HG03521 (cell line): ENCODE data around the gene ZNF484.
"Not testable (repeated sequence)": the region's sequence is repeated elsewhere in the genome, so short reads cannot be mapped to it uniquely, and the experiment has no call there.

Experiments
- ATAC-seq: cut with Tn5 transposase; IDR thresholded peaks from one replicate; pipeline ENCODE4 v1.9.1; 2021; ENCODE audit warnings: mild to moderate bottlenecking, moderate library complexity; ENCODE audit not compliant: unreplicated experiment

ZNF484 gene

DNA sequence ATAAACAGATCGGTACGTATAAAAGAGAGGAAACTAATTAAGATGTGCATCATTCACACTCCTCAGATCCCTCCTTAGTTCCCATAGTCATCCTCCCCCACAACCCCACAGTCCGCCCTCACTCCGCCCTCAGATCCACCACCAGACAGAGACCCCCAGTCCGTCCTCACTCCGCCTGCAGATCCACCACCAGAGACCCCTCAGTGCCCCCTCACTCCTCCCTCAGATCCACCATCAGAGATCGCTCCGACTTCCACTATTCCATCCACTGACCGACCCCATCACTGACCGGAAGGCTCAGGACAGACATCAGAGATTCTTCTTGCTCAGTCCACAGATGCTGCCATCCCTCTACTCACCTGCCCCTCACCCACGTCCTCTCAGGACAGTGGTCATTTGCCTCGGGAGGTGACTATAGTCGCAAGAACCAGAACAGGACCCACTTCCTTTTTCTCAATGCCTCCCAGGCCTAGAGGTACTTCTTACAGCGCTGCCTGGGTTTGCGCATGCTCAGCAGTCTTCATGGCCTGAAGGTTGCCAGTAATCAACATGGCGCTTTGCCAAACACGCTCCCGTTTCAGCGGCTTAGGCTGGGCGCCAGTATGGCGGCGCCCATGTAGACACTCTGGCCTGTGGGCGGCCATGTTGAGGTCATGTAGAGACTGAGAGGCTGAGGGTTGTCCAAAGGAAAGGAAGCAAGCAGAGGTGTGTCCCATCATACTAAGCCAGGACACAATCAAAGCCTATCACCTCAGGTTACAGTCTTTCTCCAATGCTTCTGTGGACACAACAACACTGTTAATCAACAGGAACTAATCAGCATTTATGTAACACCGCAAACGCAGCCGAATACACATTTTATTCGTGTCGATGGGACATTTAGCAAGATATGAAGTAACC, at the start of gene ZNF484:
ZNF484 (minus strand) TSS at position 508 of the 900 bp plus-strand sequence. CDS start 3,009 bp downstream, outside the sequence.
- peak; percentile 98 for ATAC-seq

- no peak for ATAC-seq
These were observed 42.6 kb upstream of the ZNF484 start for GRCh38 chr9:92920437-92920836.

DNA sequence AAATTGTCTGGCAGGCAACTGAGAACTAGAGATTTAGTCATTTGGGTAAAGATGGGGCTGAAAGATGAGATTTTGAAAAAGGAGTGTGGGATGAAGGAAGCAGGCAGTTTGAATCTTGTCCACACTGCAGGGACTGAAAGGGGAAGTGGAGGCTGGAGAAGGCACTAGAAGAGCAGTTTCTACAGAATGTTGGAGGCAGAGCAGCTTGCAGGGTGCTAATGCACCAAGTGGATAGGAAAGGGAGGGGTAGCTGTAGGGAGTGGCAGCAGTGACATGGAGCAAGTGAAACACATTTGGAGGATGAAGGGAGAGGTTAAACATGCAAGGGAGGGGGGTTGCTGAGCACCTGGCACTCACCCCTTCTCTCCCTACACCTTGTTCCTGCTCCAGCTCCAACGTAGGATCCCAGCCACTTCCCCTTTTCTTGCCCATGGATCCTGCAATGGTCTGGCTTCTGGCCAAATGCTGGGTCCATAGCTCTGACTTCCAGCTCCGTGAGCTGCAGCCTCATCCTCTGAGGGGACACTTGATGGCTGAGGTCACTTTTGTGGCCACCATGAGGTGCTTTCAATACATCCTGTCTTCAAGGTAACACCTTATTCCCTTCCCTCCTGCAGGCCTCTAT, 39.5 kb upstream of the ZNF484 start:
- no peak for ATAC-seq

- ATAC-seq = no peak
These were observed 34.0 kb upstream of the ZNF484 start for GRCh38 chr9:92911511-92912475.

- not testable (repeated sequence) for ATAC-seq
These were observed 27.3 kb upstream of the ZNF484 start for GRCh38 chr9:92905137-92905536.

- ATAC-seq = no peak
These were observed 19.5 kb upstream of the ZNF484 start for GRCh38 chr9:92897323-92897722.

GRCh38 chr9:92895812-92896436, 18.1 kb upstream of the ZNF484 start:
- ATAC-seq = no peak

DNA sequence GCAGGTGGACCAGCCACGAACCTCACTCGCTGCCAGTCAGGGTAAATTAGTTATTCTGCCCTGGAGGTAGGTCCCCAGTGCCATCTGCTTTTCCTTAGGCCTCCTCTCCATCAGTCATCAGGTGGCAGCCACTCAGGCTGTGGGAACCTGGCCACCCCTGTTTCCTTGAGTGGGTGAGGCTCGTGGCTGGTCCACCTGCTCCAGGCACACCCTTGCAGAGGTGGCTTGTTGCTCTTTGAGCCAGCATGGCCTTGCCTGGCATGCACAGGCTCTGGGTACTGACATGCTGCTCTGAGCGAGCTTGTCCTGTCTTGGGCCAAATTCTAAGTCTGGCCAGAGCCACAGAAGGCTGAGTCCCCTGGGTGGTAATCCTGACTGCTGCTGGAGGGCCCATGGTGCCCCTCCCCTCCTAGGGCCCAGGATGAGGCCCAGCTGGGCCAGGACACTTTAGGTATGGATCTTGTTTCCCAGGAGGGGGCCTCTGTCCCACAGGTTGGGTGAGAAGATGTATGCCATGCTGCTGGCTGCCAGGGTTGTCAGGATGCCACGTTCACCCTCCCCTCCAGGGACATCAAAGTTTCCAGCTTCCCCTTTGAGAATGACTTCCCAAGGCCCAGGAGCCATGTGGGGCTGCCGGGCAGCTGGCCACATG, 17.0 kb upstream of the ZNF484 start:
- no peak for ATAC-seq

DNA sequence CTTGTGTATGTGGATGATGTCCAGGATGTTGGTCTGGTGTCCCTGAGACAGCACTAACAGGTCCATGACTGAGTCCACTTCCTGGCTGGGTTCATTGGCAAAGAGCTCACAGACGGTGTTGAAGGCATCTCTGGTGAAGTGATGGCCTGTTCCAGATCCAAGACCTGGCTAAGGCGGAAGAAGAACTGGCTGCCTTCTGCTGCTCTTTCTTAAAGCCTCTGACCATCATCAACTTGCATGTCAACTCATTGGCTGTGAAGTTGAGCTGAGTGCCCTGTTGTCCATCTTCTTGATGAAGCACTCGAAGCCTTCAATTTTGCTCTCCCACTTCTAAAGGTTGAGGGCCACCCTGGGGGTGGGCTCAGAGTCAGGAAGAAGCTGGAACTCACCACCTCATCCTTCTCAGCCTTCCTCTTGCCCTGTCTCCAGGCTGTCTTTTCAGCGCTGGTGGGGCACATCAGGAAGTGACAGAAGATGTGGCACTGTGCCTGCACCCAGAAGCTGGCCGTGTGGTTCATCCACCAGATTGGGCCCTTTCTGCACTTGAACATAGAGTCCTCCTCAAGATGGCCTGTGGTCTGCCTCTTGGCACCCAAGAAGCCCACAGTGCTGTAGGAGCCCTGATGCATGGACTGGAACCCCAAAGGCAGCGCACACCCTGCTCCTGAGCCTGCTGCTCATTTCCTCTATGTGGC, 16.2 kb upstream of the ZNF484 start:
- ATAC-seq = not testable (repeated sequence)

DNA sequence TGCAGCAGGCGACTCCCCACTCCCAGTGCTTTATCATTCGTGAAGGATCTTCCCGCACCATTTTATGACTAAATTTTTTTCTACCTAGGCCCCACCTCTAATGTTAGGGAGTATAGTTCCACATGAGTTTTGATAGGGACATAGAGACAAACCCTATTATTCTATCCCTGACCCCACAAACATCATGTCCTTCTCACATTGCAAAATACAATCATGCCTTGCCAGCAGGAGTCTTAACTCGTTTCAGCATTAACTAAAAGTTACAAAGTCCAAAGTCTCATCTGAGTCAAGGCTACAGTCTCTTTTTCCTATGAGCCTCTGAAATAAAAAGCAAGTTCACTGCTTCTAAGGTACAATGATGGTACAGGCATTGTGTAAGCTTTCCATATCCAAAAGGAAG, 14.4 kb upstream of the ZNF484 start:
- not testable (repeated sequence) for ATAC-seq

- ATAC-seq = no peak
These were observed 12.9 kb upstream of the ZNF484 start for GRCh38 chr9:92890761-92891160.

GRCh38 chr9:92887880-92888338, 10.1 kb upstream of the ZNF484 start:
- no peak for ATAC-seq

DNA sequence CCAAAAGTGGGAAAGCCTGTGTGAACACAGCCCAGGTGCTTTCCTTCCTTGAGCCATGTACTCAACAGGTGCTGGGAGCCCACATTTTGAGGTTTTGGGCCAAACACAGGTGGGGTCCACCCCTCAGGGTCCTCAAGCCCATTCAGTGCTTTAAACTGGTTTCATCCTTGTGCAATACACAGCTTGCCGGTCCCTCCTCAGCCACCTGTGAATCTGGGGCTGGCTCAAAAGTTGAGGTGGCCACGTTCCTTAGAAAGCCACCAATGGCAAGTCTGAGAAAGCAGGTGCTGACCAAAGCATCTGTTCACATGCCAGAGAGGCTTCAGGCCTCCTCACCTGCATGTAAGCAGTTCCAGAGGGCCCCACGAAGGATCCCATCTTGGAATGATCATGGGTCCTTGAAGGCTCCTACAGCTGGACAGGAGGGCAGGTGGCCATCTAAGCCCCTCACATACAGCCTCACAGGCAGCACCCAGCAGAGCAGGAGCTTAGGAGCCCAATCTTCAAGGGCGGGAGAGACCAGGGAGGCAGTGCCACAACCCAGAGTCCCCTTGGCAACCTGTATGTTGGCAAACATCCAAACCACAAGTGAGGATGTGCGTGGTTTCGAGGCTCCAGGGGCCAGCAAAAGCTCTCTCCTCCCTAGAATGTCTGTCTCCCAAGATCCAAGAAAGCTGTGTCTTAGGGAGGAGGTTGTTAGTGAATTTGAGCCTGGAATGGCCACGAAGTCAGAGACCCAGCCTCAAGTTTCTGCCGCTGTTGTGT, 9.2 kb upstream of the ZNF484 start:
- ATAC-seq = not testable (repeated sequence)

DNA sequence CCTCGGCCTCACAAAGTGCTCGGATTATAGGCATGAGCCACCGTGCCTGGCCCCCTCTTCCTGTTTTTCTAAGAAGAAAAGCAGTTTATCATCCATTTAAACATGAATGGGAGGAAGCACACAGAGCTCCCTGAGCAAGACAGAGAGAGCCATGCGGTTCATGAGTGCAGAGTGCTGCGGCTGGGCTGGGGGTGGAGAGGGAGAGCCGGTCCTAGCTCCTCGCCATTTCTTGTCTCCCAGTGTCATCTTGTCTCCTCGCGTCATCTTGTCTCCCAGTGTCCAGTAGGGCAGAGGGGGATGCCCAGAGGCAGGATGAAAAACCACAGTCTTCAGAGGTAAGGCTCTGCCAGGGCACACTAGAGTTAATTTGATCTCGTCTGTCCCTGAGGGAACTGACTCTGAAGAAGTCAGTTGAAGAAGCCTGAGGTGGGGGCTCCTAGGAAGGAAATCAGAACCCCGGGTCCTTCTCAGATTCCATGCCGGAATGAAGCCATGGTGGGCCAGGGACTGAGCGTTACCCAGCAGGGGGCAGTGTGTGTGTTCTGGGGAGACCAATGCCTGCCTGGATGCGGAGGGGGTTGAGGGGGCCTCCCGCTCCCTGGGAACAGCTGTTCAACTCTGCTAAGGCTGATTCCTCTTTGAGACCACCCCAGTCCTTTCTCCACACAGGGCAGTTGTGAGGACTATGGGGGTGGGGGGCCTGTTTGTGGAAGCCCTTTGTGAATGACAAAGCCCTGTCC, 6.0 kb upstream of the ZNF484 start:
- not testable (repeated sequence) for ATAC-seq

DNA sequence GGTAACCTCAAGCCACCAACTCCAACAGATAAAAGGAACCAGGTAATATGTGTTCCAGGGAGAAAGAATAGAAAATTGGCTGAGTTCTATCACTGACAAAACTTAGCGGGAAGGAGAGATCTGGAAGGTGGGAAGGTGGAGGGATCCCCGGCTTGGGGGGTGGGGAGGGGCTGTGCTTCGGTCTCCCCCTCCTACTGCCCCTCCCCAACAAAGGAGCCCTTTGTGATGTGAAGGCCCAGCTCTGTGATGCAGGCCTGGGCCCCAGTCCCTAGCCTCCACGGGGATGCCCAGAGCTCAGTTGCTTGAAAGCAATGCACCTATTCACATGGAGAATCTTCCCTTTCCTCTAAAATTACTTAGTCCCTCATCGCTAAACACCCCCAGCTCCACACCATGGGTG, 4.4 kb upstream of the ZNF484 start:
- ATAC-seq = no peak

- ATAC-seq = no peak
These were observed 2.5 kb downstream of the ZNF484 start for GRCh38 chr9:92875373-92875772.

DNA sequence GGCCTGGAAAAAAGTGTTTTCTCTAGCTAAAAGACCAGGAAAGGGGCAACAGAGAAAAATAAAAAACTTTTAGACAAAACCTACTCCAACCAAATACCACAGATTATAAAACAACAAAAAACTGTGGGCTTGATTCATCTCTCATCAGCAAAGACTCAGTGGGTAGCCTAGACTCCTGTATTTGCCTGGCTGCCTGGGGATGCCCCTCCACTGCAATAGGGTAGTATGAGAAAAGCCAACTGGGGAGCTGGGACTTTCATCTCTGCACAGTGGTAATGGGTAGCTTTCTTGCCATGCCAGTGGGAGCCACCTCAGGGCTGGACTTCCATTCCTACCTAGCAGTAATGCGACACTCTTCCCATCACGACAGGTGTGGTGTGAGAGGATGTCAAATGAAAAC, 7.5 kb downstream of the ZNF484 start:
- ATAC-seq = no peak

DNA sequence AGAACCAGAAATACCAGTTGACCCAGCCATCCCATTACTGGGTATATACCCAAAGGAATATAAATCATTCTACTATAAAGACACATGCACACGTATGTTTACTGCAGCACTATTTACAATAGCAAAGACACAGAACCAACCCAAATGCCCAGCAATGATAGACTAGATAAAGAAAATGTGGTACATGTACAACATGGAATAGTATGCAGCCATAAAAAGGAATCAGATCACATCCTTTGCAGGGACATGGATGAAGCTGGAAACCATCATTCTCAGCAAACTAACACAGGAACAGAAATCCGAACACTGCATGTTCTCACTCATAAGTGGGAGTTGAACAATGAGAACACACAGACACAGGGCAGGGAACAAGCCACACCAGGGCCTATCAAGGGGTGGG, 11.2 kb downstream of the ZNF484 start:
- ATAC-seq = not testable (repeated sequence)
